GM23338 (cell line): ENCODE results near the gene BMAL1. TPM values are rescaled to one million over a fixed set of nuclear protein-coding genes. Genes with fewer than 3 reads are reported as not detected.

ENCODE experiments used
- ATAC-seq: fragments of 200-7000 bp; cut with Tn5 transposase; 3 replicates; pipeline ENCODE4 v1.9.1; 2020
- DNase-seq: peaks from one replicate; pipeline ENCODE4 v3.0.0-alpha.2; 2015; ENCODE audit warnings: low spot score
- H2AFZ ChIP-seq: fragments of 200-600 bp; sonication (generic); 2 replicates; pipeline ENCODE4 v1.8.0; 2016; ENCODE audit warnings: antibody characterized with exemption, mild to moderate bottlenecking, moderate library complexity
- H3F3A ChIP-seq: fragments of 200-600 bp; sonication (generic); replicated peaks from 2 replicates; pipeline ENCODE4 v1.8.0; 2017; ENCODE audit warnings: antibody characterized with exemption, mixed run types, low read depth
- H3K27ac ChIP-seq: fragments of 200-600 bp; sonication (generic); 2 replicates; pipeline ENCODE4 v1.6.1; 2016; ENCODE audit warnings: low read depth
- H3K27me3 ChIP-seq: fragments of 200-600 bp; sonication (generic); 2 replicates; pipeline ENCODE4 v1.8.0; 2016; ENCODE audit warnings: mild to moderate bottlenecking, mixed run types, moderate library complexity; ENCODE audit not compliant: insufficient read depth
- H3K36me3 ChIP-seq: fragments of 200-600 bp; sonication (generic); 2 replicates; pipeline ENCODE4 v1.8.0; 2016; ENCODE audit warnings: mild to moderate bottlenecking; ENCODE audit not compliant: insufficient read depth
- H3K4me1 ChIP-seq: fragments of 200-600 bp; sonication (generic); 2 replicates; pipeline ENCODE4 v1.8.0; 2016; ENCODE audit warnings: mild to moderate bottlenecking, moderate library complexity; ENCODE audit not compliant: insufficient read depth
- H3K4me2 ChIP-seq: fragments of 200-600 bp; sonication (generic); 2 replicates; pipeline ENCODE4 v1.7.1; 2017; ENCODE audit warnings: mixed run types
- H3K4me3 ChIP-seq: fragments of 200-600 bp; sonication (generic); 2 replicates; pipeline ENCODE4 v1.6.1; 2016; ENCODE audit warnings: mixed run types
- H3K79me2 ChIP-seq: fragments of 200-600 bp; sonication (generic); replicated peaks from 2 replicates; pipeline ENCODE4 v1.8.0; 2017; ENCODE audit warnings: mild to moderate bottlenecking; ENCODE audit not compliant: insufficient read depth
- H3K9me2 ChIP-seq: fragments of 200-600 bp; sonication (generic); 2 replicates; pipeline ENCODE4 v1.8.0; 2017; ENCODE audit not compliant: insufficient read depth
- H4K20me1 ChIP-seq: fragments of 200-600 bp; sonication (generic); replicated peaks from 2 replicates; pipeline ENCODE4 v1.8.0; 2017; ENCODE audit warnings: mild to moderate bottlenecking; ENCODE audit not compliant: insufficient read depth
- H3K27ac Mint-ChIP-seq: 2 replicates; pipeline ENCODE4 v1.8.0; 2020; ENCODE audit warnings: inconsistent platforms, mild to moderate bottlenecking, moderate library complexity, mixed read lengths
- H3K27me3 Mint-ChIP-seq: 3 replicates; pipeline ENCODE4 v1.8.0; 2022; ENCODE audit warnings: low read depth, mild to moderate bottlenecking, moderate library complexity, mixed read lengths, inconsistent platforms; ENCODE audit not compliant: insufficient read depth, poor library complexity
- H3K36me3 Mint-ChIP-seq: 3 replicates; pipeline ENCODE4 v1.8.0; 2021; ENCODE audit warnings: low read depth, mild to moderate bottlenecking, inconsistent platforms, moderate library complexity, mixed read lengths
- H3K4me1 Mint-ChIP-seq: 3 replicates; pipeline ENCODE4 v1.8.0; 2020; ENCODE audit warnings: mild to moderate bottlenecking, inconsistent platforms, mixed read lengths
- H3K4me3 Mint-ChIP-seq: 3 replicates; pipeline ENCODE4 v1.8.0; 2021; ENCODE audit warnings: moderate library complexity, mild to moderate bottlenecking, inconsistent platforms, mixed read lengths
- H3K9me3 Mint-ChIP-seq: 3 replicates; pipeline ENCODE4 v1.8.0; 2020; ENCODE audit warnings: moderate library complexity, mild to moderate bottlenecking, inconsistent platforms, mixed read lengths
- CREB1 ChIP-seq: fragments of 250-450 bp; sonication (Bioruptor Pico); IDR thresholded peaks from 2 replicates; pipeline ENCODE4 v1.5.0; 2020; ENCODE audit warnings: low read depth, mild to moderate bottlenecking, moderate library complexity
- CTCF ChIP-seq, 2 experiments: fragments of 200-600 bp in 1 of 2; sonication (generic) in 1 of 2; conservative IDR thresholded peaks; 2 replicates each; pipeline versions ENCODE4 v1.5.1 to v1.6.1; 2016 to 2017; ENCODE audit warnings: antibody characterized with exemption in 2 of 2, low read depth in 2 of 2, mild to moderate bottlenecking in 2 of 2, moderate library complexity in 1 of 2
- EZH2 ChIP-seq: fragments of 200-600 bp; sonication (generic); IDR thresholded peaks from one replicate; pipeline ENCODE4 v1.8.0; 2017; ENCODE audit warnings: antibody characterized with exemption, mild to moderate bottlenecking, low read depth; ENCODE audit not compliant: unreplicated experiment
- EZH2phosphoT487 ChIP-seq: fragments of 200-600 bp; sonication (generic); IDR thresholded peaks from one replicate; pipeline ENCODE4 v1.8.1; 2018; ENCODE audit warnings: antibody characterized with exemption; ENCODE audit not compliant: unreplicated experiment
- POLR2AphosphoS5 ChIP-seq: IDR thresholded peaks from 2 replicates; pipeline ENCODE4 v1.6.1; 2016; ENCODE audit warnings: antibody characterized with exemption, low read depth
- REST ChIP-seq: IDR thresholded peaks from one replicate; pipeline ENCODE4 v1.6.1; 2018; ENCODE audit warnings: antibody characterized with exemption; ENCODE audit not compliant: unreplicated experiment
- STAT1 ChIP-seq: IDR thresholded peaks from one replicate; pipeline ENCODE4 v1.6.1; 2016; ENCODE audit warnings: antibody characterized with exemption; ENCODE audit not compliant: unreplicated experiment
- ZNF331 ChIP-seq: fragments of 250-450 bp; sonication (Bioruptor Pico); IDR thresholded peaks from 2 replicates; pipeline ENCODE4 v1.5.0; 2020; ENCODE audit warnings: low read depth, mild to moderate bottlenecking, moderate library complexity
- polyA plus RNA-seq: library from polyadenylated mRNA; unstranded; fragments of >200 nt; fragmentation: Nextera tagmentation; extraction: Ambion mirVana; gene quantifications from 2 replicates; pipeline ENCODE4 v1.2.1, GENCODE V29; 2016
- total RNA-seq: library from RNA; depleted of rRNA; stranded (reverse); fragments of >200 nt; shearing (Covaris generic); gene quantifications from 2 replicates; pipeline ENCODE4 v1.2.3, GENCODE V29; 2014
- TF ChIP-seq, protein P1 (sequence below): IDR thresholded peaks from 2 replicates; pipeline ENCODE4 v1.6.1; 2016; ENCODE audit warnings: antibody characterized with exemption

The BMAL1 gene
- total and polyA plus RNA-seq, 2 experiments from 2014 or later = 5.1 to 7.2 TPM

GRCh38 chr11:13362596-13363109, 85.1 kb downstream of the BMAL1 start:
- Mint-ChIP-seq H3K36me3 (no peaks in the 10 kb centered on the region), H3K4me3 (no peak overlapping the region), H3K27ac (no peak overlapping the region), H3K4me1 (no peaks in the 10 kb centered on the region; the same call in 2 of the 3 replicates), H3K9me3 (no peaks in the 10 kb centered on the region), H3K27me3 (no peaks in the 10 kb centered on the region)
- H3K9me2 ChIP-seq = no peaks in the 10 kb centered on the region
- H4K20me1 ChIP-seq = no peaks in the 10 kb centered on the region
- ATAC-seq (no peak), DNase-seq (no peak)
- no peak overlapping the region for H2AFZ ChIP-seq
- no peak overlapping the region for H3K27ac ChIP-seq
- no peak overlapping the region for H3K4me2 ChIP-seq
- H3K27me3 ChIP-seq = no peaks in the 10 kb centered on the region
- H3K36me3 ChIP-seq = no peaks in the 10 kb centered on the region
- H3K4me1 ChIP-seq = no peaks in the 10 kb centered on the region
- no peak for TF ChIP-seq EZH2
- no peak for TF ChIP-seq CTCF (conservative IDR thresholded peaks at IDR 0.05; ENCODE audit: low read depth in 2 of 2)
- no peak for TF ChIP-seq ZNF331 (CRISPR knock-in tag)
- TF ChIP-seq POLR2AphosphoS5 = no peak
- TF ChIP-seq REST = no peak
- no peak overlapping the region for H3K4me3 ChIP-seq
- no peaks in the 10 kb centered on the region for H3K79me2 ChIP-seq
- H3F3A ChIP-seq = no peaks in the 10 kb centered on the region

DNA sequence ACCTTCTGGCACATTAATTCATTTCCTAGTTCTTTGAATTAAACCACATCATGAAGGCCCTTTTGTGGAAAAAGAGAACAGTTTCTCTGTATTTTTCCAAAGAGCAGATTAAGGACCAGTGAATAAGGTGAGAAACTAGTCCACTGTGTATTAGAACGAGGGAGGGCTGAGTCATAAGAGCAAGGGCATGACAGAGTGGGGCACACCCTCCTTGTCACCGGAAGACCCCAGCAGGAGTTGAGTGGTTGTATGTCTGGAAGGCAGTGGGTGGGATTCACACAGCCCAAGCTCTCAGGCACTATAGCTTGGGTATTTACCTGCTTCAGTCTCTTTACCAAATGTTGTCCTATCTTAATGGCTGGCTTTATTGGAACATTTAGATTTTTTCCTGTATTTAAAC, 86.8 kb downstream of the BMAL1 start:
- no peaks in the 10 kb centered on the region for H3K36me3 Mint-ChIP-seq
- H3K4me1 ChIP-seq = no peaks in the 10 kb centered on the region
- H3K36me3 ChIP-seq = no peaks in the 10 kb centered on the region
- H3K27me3 Mint-ChIP-seq = no peaks in the 10 kb centered on the region
- no peak for ATAC-seq
- no peak overlapping the region for H3K4me2 ChIP-seq
- H3K27ac ChIP-seq = no peak overlapping the region
- no peaks in the 10 kb centered on the region for H3K9me2 ChIP-seq
- H3K27me3 ChIP-seq = no peaks in the 10 kb centered on the region
- no peak overlapping the region for H3K4me3 Mint-ChIP-seq
- no peak overlapping the region for H2AFZ ChIP-seq
- H4K20me1 ChIP-seq = no peaks in the 10 kb centered on the region
- DNase-seq = no peak
- H3K4me1 Mint-ChIP-seq = no peaks in the 10 kb centered on the region; the same call in 2 of the 3 replicates
- H3K27ac Mint-ChIP-seq = no peak overlapping the region
- no peaks in the 10 kb centered on the region for H3K9me3 Mint-ChIP-seq
- H3K4me3 ChIP-seq = no peak overlapping the region
- no peaks in the 10 kb centered on the region for H3K79me2 ChIP-seq
- no peaks in the 10 kb centered on the region for H3F3A ChIP-seq
- TF ChIP-seq EZH2phosphoT487 = no peak
- TF ChIP-seq REST = no peak
- TF ChIP-seq CTCF (conservative IDR thresholded peaks at IDR 0.05; ENCODE audit: low read depth in 2 of 2) = no peak
- TF ChIP-seq CREB1 (CRISPR knock-in tag) = no peak
- TF ChIP-seq, protein P1, sequence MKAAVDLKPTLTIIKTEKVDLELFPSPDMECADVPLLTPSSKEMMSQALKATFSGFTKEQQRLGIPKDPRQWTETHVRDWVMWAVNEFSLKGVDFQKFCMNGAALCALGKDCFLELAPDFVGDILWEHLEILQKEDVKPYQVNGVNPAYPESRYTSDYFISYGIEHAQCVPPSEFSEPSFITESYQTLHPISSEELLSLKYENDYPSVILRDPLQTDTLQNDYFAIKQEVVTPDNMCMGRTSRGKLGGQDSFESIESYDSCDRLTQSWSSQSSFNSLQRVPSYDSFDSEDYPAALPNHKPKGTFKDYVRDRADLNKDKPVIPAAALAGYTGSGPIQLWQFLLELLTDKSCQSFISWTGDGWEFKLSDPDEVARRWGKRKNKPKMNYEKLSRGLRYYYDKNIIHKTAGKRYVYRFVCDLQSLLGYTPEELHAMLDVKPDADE = no peak
- no peak for TF ChIP-seq STAT1
